ENCODE measurements around the gene ZNF35. TPM values are rescaled to one million over a fixed set of nuclear protein-coding genes. Genes with fewer than 3 reads are reported as not detected.

Gene ZNF35
- total RNA-seq, 2 experiments from 2014 or later = 5.4 to 5.8 TPM

DNA sequence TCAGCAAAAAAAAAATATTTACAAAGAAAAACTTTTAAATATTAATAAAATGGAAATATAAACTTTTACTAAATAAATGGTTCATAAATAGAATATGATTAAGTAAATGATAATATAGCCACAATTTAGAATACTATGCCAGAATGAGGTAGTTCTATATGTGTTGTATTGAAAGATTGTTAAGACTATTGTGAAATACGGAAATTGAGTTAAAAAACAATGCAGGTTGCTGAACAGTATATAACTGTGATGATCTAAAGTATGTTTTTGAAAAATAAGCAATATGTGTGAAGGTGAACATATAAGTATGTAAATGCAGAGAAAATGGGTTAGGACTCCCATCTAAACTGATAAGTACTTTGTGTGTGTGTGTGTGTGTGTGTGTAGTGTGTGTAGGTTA is 1.2 kb downstream of the ZNF35 start:
- ATAC-seq (no peak), DNase-seq (no peak)
- ChIA-PET POLR2A (no interaction called here), CTCF (no interaction called here)
- no peak overlapping the region for H3K4me3 Mint-ChIP-seq
- no peak overlapping the region for H3K27ac Mint-ChIP-seq
- H3K36me3 Mint-ChIP-seq (ENCODE audit: low read depth) = peaks cover 50% of the 10 kb centered on the region
- TF ChIP-seq, protein P1, sequence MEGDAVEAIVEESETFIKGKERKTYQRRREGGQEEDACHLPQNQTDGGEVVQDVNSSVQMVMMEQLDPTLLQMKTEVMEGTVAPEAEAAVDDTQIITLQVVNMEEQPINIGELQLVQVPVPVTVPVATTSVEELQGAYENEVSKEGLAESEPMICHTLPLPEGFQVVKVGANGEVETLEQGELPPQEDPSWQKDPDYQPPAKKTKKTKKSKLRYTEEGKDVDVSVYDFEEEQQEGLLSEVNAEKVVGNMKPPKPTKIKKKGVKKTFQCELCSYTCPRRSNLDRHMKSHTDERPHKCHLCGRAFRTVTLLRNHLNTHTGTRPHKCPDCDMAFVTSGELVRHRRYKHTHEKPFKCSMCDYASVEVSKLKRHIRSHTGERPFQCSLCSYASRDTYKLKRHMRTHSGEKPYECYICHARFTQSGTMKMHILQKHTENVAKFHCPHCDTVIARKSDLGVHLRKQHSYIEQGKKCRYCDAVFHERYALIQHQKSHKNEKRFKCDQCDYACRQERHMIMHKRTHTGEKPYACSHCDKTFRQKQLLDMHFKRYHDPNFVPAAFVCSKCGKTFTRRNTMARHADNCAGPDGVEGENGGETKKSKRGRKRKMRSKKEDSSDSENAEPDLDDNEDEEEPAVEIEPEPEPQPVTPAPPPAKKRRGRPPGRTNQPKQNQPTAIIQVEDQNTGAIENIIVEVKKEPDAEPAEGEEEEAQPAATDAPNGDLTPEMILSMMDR (IDR thresholded peaks at IDR 0.05) = no peak
- peaks cover 34% of the 10 kb centered on the region for H3K9me3 Mint-ChIP-seq
- intact Hi-C loops (cut with micrococcal nuclease) = no loop called here
- peaks cover 9% of the 10 kb centered on the region for H3K4me1 Mint-ChIP-seq (ENCODE audit: low read depth)
- H3K27me3 Mint-ChIP-seq = no peaks in the 10 kb centered on the region

DNA sequence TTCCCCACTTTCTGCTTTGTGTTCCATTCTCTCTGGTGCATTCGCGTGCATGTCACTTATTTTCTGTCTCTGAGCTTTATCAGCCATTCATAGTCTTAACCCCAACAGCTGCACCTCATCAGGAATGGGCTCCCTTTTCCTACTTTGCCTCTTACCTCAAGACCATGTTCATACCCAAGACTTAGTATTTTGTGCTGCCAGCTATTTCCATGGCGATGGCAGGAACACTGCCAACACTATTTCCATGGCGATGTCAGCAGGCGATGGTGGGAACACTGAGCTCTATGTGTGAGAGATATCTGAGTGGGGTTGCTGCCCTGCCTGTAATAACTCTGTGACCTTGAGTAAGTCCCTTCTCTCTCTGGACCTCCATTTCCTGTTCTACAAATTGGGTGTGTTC is 5.5 kb downstream of the ZNF35 start:
- H3K27me3 Mint-ChIP-seq = no peaks in the 10 kb centered on the region
- H3K4me3 Mint-ChIP-seq = no peak overlapping the region
- intact Hi-C loops (cut with micrococcal nuclease) = no loop called here
- TF ChIP-seq, protein P1 (IDR thresholded peaks at IDR 0.05) = no peak
- ATAC-seq (no peak), DNase-seq (no peak)
- H3K36me3 Mint-ChIP-seq (ENCODE audit: low read depth) = peaks cover 69% of the 10 kb centered on the region
- POLR2A ChIA-PET = interaction anchor here (1.3 kb wide), 1 partner anchor 16 kb away, joined by 3 read pairs; no protein-coding TSS in a partner anchor
- CTCF ChIA-PET = no interaction called here
- H3K4me1 Mint-ChIP-seq (ENCODE audit: low read depth) = peaks cover 2% of the 10 kb centered on the region
- H3K27ac Mint-ChIP-seq = no peak overlapping the region
- peaks cover 35% of the 10 kb centered on the region for H3K9me3 Mint-ChIP-seq

DNA sequence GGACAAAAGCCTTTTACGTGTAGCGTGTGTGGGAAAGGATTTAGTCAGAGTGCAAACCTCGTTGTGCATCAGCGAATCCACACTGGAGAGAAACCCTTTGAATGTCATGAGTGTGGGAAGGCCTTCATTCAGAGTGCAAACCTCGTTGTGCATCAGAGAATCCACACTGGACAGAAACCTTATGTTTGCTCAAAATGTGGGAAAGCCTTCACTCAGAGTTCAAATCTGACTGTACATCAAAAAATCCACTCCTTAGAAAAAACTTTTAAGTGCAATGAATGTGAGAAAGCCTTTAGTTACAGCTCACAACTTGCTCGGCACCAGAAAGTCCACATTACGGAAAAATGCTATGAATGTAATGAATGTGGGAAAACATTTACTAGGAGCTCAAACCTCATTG is 10.5 kb downstream of the ZNF35 start:
- peaks cover 48% of the 10 kb centered on the region for H3K9me3 Mint-ChIP-seq
- no peak overlapping the region for H3K4me3 Mint-ChIP-seq
- H3K27me3 Mint-ChIP-seq = no peaks in the 10 kb centered on the region
- ATAC-seq (no peak), DNase-seq (no peak)
- intact Hi-C loops (cut with micrococcal nuclease) = no loop called here
- TF ChIP-seq, protein P1 (IDR thresholded peaks at IDR 0.05) = no peak
- H3K36me3 Mint-ChIP-seq (ENCODE audit: low read depth) = peaks cover 65% of the 10 kb centered on the region
- CTCF ChIA-PET = interaction anchor here (1.0 kb wide), 2 partner anchors 34 to 127 kb away, joined by 3 read pairs; no protein-coding TSS in a partner anchor
- no peaks in the 10 kb centered on the region for H3K4me1 Mint-ChIP-seq (ENCODE audit: low read depth)
- POLR2A ChIA-PET = no interaction called here
- H3K27ac Mint-ChIP-seq = no peak overlapping the region

DNA sequence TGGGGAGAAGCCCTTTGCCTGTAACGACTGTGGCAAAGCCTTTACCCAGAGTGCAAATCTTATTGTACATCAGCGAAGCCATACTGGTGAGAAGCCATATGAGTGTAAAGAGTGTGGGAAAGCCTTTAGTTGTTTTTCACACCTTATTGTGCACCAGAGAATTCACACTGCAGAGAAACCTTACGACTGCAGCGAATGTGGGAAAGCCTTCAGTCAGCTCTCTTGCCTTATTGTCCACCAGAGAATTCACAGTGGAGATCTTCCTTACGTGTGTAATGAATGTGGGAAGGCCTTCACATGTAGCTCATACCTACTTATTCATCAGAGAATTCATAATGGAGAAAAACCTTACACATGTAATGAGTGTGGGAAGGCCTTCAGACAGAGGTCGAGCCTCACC is 10.9 kb downstream of the ZNF35 start:
- ATAC-seq (no peak), DNase-seq (no peak)
- no peaks in the 10 kb centered on the region for H3K27me3 Mint-ChIP-seq
- H3K4me3 Mint-ChIP-seq = no peak overlapping the region
- no peaks in the 10 kb centered on the region for H3K4me1 Mint-ChIP-seq (ENCODE audit: low read depth)
- ChIA-PET CTCF (interaction anchor here (1.0 kb wide), 1 partner anchor 127 kb away, joined by 3 read pairs; no protein-coding TSS in a partner anchor), POLR2A (no interaction called here)
- H3K36me3 Mint-ChIP-seq (ENCODE audit: low read depth) = peaks cover 60% of the 10 kb centered on the region
- H3K9me3 Mint-ChIP-seq = peaks cover 50% of the 10 kb centered on the region
- intact Hi-C loops (cut with micrococcal nuclease) = no loop called here
- no peak overlapping the region for H3K27ac Mint-ChIP-seq
- TF ChIP-seq, protein P1 (IDR thresholded peaks at IDR 0.05) = no peak

DNA sequence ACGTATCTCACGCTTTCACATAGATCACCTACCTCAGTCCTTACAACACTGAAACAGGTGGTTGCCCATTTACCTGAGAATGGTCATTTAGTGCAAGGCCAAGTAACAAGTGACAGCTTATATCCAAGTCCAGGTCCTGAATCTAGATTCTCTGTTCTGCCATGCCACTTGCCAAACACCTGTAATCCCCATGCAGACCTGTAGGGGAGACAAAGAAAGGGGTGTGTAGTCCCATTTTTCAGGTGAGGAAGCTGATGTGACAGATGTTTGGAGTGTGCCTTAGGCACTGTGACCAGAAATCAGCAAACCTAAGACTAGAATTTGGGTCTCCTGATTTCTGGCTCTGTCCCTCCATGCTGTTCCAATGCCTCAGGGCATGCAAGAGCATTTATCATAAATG is 12.7 kb downstream of the ZNF35 start:
- DNase-seq = no peak

More for the DNA sequence above, 12.7 kb downstream of the ZNF35 start:
- no peak for ATAC-seq
- intact Hi-C loops (cut with micrococcal nuclease) = no loop called here
- no peaks in the 10 kb centered on the region for H3K4me1 Mint-ChIP-seq (ENCODE audit: low read depth)
- peaks cover 52% of the 10 kb centered on the region for H3K36me3 Mint-ChIP-seq (ENCODE audit: low read depth)
- ChIA-PET POLR2A (no interaction called here), CTCF (interaction anchor here (1.2 kb wide), 2 partner anchors 15 to 36 kb away, joined by 4 to 5 read pairs; no protein-coding TSS in a partner anchor)
- H3K27ac Mint-ChIP-seq = no peak overlapping the region
- TF ChIP-seq, protein P1 (IDR thresholded peaks at IDR 0.05) = no peak
- peaks cover 53% of the 10 kb centered on the region for H3K9me3 Mint-ChIP-seq
- H3K4me3 Mint-ChIP-seq = no peak overlapping the region
- H3K27me3 Mint-ChIP-seq = no peaks in the 10 kb centered on the region
